ENCODE data around the gene KLHL24.
"Not testable (repeated sequence)": the region's sequence is repeated elsewhere in the genome, so short reads cannot be mapped to it uniquely, and the experiment has no call there.

Gene KLHL24, protein sequence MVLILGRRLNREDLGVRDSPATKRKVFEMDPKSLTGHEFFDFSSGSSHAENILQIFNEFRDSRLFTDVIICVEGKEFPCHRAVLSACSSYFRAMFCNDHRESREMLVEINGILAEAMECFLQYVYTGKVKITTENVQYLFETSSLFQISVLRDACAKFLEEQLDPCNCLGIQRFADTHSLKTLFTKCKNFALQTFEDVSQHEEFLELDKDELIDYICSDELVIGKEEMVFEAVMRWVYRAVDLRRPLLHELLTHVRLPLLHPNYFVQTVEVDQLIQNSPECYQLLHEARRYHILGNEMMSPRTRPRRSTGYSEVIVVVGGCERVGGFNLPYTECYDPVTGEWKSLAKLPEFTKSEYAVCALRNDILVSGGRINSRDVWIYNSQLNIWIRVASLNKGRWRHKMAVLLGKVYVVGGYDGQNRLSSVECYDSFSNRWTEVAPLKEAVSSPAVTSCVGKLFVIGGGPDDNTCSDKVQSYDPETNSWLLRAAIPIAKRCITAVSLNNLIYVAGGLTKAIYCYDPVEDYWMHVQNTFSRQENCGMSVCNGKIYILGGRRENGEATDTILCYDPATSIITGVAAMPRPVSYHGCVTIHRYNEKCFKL

DNA sequence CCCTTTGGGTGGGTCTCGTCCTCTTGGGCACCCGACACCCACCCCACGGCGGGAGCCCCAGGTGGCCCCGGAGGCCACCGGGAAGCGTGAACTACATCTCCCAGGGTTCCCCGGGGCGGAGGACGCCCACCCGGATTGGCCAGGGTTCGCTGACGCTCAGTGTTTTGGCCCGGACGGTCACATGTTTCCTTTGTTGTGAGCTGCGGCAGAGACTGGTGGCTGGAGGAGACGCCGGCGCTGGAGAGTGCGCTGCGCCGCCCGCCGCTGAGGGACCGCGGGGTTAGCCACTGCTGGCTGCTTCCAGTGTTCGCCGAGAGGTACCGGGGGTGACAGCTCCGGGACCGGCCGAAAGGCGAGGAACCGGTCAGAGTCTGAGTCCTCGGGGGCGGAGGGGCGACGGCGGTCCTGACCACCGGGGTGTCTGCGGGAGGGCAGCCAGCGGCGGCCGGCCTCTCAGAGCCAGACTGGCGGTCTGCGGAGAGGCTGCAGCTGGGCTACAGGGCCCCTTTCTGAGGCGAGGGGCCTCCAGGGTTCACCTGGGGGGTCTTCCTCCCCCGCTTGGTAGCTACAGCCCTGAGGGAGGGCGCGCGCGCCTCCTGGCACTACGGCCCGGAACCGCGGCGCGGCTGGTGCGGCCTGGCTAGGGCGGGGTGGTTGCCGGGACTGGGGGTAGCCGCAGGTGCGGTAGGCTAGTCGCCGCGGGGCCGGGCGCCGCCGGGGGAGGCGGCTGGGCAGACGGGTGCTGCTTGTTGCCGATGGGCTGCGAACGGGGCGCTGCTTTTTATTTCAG, at the start of gene KLHL24:
Gene KLHL24, plus strand, starts transcription at position 193 of the 790 bp plus-strand sequence. CDS start 14,734 bp downstream, outside the sequence.
- Mint-ChIP-seq H3K4me1 (peaks cover 11 to 28% of the 10 kb centered on the region in 2 donors), H3K36me3 (no peaks in the 10 kb centered on the region), H3K9me3 (no peaks in the 10 kb centered on the region), H3K27ac (peak within 1 kb of the TSS; percentile 96), H3K27me3 (no peaks in the 10 kb centered on the region), H3K4me3 (peak within 1 kb of the TSS; percentile 94 to 100)
- peak; percentile 90 for DNase-seq
- peak; percentile 80 for ATAC-seq (replicated peaks)

DNA sequence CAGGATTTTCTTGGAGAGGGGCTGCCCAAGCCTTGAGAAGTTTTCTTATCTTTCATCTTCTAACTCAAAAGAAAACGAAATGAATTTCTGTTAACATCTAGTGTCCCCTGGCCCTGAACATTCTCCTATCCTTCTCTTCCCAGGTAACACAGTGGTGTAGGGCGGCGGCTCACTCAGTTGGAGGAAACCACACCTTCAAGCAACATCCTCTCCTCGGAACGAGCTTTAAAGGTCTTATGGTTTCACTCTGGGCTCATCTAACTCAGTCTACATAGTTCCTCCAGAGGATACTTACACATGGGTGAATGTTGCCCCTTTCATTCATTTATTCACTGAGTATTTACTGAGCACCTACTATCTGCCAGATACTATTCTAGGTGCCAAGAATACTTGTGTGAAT, 48.9 kb upstream of the KLHL24 start:
- H3K27ac Mint-ChIP-seq: no peak overlapping the region
- H3K4me1 Mint-ChIP-seq: peaks cover 25 to 46% of the 10 kb centered on the region in 2 donors

DNA sequence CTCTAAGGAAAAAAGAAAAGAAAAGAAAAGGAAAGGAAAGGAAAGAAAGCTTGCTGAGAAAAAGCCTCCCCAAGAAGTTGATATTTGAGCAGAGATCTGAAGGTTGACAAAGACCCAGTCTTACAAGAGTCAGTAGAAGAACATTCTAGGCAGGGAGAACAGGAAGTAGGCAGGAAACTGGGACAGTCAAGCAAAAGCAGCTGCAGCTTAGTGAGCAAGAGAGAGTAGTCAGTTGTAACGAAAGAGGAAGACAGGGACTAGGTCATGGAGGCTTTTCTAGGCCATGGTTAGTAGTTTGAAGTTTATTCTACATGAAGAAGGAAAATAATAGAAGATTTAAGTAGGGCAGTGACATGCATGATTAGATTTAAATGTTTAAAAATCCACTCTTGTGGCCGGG, 48.1 kb upstream of the KLHL24 start:
- no peak for DNase-seq
- no peaks in the 10 kb centered on the region for H3K27me3 Mint-ChIP-seq
- H3K27ac Mint-ChIP-seq: no peak overlapping the region
- ATAC-seq (replicated peaks): no peak
- H3K9me3 Mint-ChIP-seq: peaks cover 0 to 3% of the 10 kb centered on the region in 2 donors
- H3K4me3 Mint-ChIP-seq: no peak overlapping the region
- H3K4me1 Mint-ChIP-seq: peaks cover 32 to 52% of the 10 kb centered on the region in 2 donors
- no peaks in the 10 kb centered on the region for H3K36me3 Mint-ChIP-seq

More for the DNA sequence above, 48.9 kb upstream of the KLHL24 start:
- no peak overlapping the region for H3K4me3 Mint-ChIP-seq
- ATAC-seq (replicated peaks) (no peak), DNase-seq (no peak)
- H3K27me3 Mint-ChIP-seq: peaks cover 0 to 2% of the 10 kb centered on the region in 2 donors
- no peaks in the 10 kb centered on the region for H3K36me3 Mint-ChIP-seq
- H3K9me3 Mint-ChIP-seq: peaks cover 0 to 3% of the 10 kb centered on the region in 2 donors

DNA sequence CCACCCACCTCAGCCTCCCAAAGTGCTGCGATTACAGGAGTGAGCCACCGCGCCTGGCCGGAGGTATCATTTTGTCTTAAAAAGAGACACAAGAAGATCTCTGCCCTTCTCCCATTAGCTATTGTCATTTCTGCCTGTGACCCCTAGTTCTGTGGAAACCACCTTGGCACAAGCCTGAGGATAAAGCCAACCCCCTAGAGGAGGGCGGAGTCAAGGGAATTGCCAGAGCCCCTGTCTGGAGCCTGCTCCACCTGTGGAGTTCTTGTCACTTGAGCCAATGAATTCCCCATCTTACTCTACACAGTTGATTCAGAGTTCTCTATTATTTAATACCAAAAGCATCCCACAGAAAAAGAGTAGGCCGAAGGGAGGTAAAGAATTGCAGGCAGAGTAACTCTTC, 45.0 kb upstream of the KLHL24 start:
- Mint-ChIP-seq H3K27me3 (peaks cover 6 to 8% of the 10 kb centered on the region in 2 donors), H3K36me3 (no peaks in the 10 kb centered on the region), H3K4me3 (no peak overlapping the region), H3K9me3 (peaks cover 0 to 3% of the 10 kb centered on the region in 2 donors), H3K27ac (no peak overlapping the region), H3K4me1 (peaks cover 35 to 59% of the 10 kb centered on the region in 2 donors)
- no peak for DNase-seq
- no peak for ATAC-seq (replicated peaks)

DNA sequence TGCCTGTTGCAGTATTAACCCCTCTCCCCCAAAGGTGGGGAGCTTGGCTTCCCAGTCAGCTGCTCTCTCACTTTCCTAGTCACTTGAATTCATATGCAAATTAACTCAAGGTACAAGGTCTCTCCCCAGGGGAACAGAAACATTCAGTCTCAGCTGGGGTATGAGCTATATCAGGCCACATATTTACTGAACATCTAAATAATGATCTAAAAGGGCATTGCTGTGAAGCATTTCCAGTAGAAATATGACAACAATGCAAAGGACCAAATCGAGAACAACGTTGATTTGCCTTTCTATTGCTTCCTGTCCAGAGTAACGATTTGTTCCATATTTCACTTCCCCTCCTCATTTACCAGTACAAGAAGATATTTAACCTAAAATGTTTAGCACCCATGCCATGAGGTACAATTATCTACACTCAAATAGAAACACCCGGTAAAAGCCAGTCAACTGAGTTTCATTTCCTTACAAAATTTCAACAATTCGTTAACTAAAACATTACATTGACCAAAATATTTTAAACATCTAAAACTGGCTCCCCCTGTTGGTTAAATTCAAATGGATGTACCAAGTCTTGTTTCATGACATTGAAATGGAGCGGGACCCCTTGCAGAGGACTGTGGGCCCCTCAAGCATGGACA, 43.4 kb upstream of the KLHL24 start:
- H3K4me1 Mint-ChIP-seq: peaks cover 31 to 50% of the 10 kb centered on the region in 2 donors
- H3K9me3 Mint-ChIP-seq: peaks cover 4% of the 10 kb centered on the region in 2 donors
- ATAC-seq (replicated peaks) (peak; percentile 94 to 95), DNase-seq (peak; percentile 43)
- H3K27ac Mint-ChIP-seq: peak overlapping the region; percentile 81
- H3K27me3 Mint-ChIP-seq: peaks cover 6 to 13% of the 10 kb centered on the region in 2 donors
- H3K36me3 Mint-ChIP-seq: peaks cover 5% of the 10 kb centered on the region in 2 donors
- H3K4me3 Mint-ChIP-seq: peak overlapping the region; percentile 67 to 78

DNA sequence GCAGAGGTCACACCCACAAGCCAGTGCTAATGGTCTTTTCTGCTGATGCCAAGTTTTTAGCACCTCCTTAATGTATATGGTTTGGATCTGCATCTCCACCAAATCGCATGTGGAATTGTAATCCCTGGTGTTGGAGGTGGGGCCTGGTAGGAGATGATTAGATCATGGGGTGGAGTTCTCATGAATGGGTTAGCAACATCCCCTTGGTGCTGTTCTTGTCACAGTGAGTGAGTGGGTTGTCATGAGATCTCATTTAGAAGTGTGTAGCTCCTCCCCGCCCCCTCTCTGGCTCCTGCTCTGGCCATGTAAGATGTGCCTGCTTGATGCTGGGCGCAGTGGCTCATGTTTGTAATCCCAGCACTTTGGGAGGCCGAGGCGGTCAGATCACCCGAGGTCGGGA, 42.6 kb upstream of the KLHL24 start:
- no peak overlapping the region for H3K27ac Mint-ChIP-seq
- DNase-seq (no peak), ATAC-seq (replicated peaks) (no peak)
- peaks cover 5% of the 10 kb centered on the region in 2 donors for H3K36me3 Mint-ChIP-seq
- H3K4me3 Mint-ChIP-seq: peak overlapping the region in 1 of 2 donors; percentile 16
- H3K27me3 Mint-ChIP-seq: peaks cover 6 to 14% of the 10 kb centered on the region in 2 donors
- H3K4me1 Mint-ChIP-seq: peaks cover 27 to 42% of the 10 kb centered on the region in 2 donors
- H3K9me3 Mint-ChIP-seq: peaks cover 3 to 5% of the 10 kb centered on the region in 2 donors

DNA sequence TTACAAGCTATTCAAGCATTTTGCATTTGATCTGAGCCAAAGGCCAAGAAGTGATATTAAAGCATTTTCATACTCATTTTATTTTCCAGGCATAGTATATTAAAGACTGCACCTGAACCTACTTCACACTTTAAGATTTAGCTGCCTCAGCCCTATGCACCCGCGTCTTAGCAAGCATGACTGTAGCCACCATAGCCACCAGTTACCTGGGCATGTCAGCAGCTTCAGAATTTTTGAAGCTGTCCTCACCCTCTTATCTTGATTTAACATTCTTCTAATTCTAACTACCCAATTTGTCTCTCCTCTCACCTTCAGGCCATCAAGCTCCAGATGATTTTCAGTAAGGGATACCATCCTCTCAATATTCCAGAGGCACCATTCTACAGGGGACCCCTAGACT, 40.8 kb upstream of the KLHL24 start:
- Mint-ChIP-seq H3K9me3 (peaks cover 11 to 13% of the 10 kb centered on the region in 2 donors), H3K4me1 (peaks cover 20 to 28% of the 10 kb centered on the region in 2 donors), H3K27ac (no peak overlapping the region), H3K4me3 (no peak overlapping the region), H3K27me3 (peaks cover 6 to 14% of the 10 kb centered on the region in 2 donors), H3K36me3 (peaks cover 13% of the 10 kb centered on the region in 2 donors)
- DNase-seq: no peak
- ATAC-seq (replicated peaks): no peak

DNA sequence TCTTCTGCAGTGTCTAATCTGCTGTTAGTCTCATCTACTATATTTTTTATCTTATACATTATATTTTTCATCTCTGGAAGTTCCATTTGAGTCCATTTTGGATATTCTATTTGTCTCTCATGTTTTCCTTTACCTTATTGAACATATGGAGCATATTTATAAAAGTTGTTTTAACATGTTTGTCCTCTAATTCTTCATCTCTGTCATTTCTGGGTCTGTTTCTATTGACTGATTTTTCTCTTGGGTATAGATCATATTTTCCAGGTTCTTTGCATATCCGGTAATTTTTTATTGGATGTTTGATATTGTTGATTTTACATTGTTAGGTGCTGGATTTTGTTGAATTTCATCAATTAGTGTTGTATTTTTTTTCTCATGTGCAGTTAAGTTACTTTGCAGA, 37.5 kb upstream of the KLHL24 start:
- ATAC-seq (replicated peaks) (no peak), DNase-seq (no peak)
- H3K4me1 Mint-ChIP-seq: peaks cover 0 to under 1% of the 10 kb centered on the region in 2 donors
- peaks cover 6 to 14% of the 10 kb centered on the region in 2 donors for H3K27me3 Mint-ChIP-seq
- H3K36me3 Mint-ChIP-seq: peaks cover 13% of the 10 kb centered on the region in 2 donors
- H3K9me3 Mint-ChIP-seq: peaks cover 11 to 13% of the 10 kb centered on the region in 2 donors
- no peak overlapping the region for H3K4me3 Mint-ChIP-seq
- no peak overlapping the region for H3K27ac Mint-ChIP-seq

DNA sequence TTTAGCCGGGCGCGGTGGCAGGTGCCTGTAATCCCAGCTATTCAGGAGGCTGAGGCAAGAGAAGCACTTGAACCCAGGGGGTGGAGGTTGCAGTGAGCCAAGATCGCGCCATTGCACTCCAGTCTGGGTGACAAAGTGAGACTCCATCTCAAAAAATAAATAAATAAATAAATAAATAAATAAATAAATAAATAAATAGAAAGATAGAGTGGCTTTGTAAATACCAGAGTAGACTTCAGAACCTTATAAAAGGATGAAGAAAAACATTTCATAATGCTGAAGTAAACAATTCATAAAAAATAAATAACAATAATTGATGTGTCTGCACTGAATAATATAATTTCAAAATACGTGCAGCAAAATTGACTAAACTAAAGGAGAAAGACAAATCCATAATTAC, 24.1 kb upstream of the KLHL24 start:
- not testable (repeated sequence) for H3K27me3 Mint-ChIP-seq; H3K4me1 Mint-ChIP-seq; H3K9me3 Mint-ChIP-seq; DNase-seq; H3K4me3 Mint-ChIP-seq; H3K36me3 Mint-ChIP-seq; H3K27ac Mint-ChIP-seq; ATAC-seq (replicated peaks)

DNA sequence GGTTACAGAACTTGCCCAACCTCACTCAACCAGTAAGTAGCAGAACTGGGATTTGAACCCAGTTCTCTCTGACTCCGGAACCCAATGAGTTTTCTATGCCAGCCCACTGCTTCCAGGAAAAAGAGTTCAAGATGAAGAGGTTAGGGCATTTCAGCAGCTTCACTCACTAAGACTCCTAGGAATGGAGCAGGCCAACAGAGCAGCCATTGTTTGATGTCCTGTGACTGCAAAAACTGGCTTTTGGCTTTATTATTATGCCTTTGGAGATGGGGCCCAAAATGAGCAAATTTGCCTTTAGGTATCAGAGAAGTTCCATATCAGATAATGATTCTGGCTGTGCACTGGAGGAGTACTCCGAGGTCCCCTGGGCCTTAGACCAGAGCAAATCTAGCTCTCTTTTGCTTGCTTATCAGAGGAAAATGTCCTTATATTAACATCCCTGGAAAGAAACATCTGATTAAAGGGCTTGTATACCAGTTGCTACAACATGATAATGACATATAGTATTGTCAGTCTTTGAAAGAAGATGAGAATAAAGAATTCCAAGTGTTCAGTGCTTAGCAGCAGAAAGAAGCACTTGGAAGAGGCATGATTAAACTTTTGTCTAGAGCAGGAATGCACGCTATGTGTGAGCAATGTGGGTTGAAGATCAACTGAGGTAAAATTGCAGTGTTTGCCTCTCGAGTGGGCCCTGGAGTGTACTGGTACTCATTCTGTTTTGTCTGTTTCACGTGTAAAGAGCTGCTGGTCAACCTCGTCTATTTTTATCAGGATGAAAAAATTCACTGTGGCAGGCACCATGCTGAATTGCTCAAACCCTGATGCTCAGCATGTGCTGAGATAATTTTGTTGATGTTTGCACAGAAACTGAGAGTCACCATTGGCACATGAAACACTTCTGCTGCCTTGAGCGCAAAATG, 21.8 kb upstream of the KLHL24 start:
- H3K4me1 Mint-ChIP-seq: no peaks in the 10 kb centered on the region
- DNase-seq (no peak), ATAC-seq (replicated peaks) (no peak)
- H3K27ac Mint-ChIP-seq: no peak overlapping the region
- H3K4me3 Mint-ChIP-seq: no peak overlapping the region
- H3K27me3 Mint-ChIP-seq: peaks cover 0 to 9% of the 10 kb centered on the region in 2 donors
- no peaks in the 10 kb centered on the region for H3K9me3 Mint-ChIP-seq
- no peaks in the 10 kb centered on the region for H3K36me3 Mint-ChIP-seq

DNA sequence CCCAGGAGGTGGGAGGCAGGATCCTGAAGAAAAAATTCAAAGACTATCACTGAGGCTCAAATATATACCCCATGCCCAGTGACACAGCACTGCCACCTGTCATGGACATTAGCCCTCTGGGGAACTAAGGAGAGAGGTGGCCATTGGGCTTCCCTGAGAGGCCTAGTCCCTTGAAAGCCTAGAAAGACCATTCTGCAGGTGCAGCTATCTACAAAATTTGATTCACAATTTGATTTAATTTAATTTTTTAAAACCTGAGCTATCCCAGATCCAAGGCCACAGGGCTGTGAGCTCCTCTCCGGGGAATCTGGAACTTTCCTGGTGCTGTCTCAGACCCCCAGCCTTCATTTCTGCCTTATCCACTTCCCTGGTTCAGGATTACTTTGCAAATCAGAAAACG, 16.9 kb upstream of the KLHL24 start:
- H3K4me1 Mint-ChIP-seq: no peaks in the 10 kb centered on the region
- H3K27me3 Mint-ChIP-seq: peaks cover 0 to 9% of the 10 kb centered on the region in 2 donors
- no peak overlapping the region for H3K4me3 Mint-ChIP-seq
- ATAC-seq (replicated peaks) (no peak), DNase-seq (no peak)
- H3K27ac Mint-ChIP-seq: no peak overlapping the region
- H3K9me3 Mint-ChIP-seq: peaks cover 0 to 2% of the 10 kb centered on the region in 2 donors
- no peaks in the 10 kb centered on the region for H3K36me3 Mint-ChIP-seq

DNA sequence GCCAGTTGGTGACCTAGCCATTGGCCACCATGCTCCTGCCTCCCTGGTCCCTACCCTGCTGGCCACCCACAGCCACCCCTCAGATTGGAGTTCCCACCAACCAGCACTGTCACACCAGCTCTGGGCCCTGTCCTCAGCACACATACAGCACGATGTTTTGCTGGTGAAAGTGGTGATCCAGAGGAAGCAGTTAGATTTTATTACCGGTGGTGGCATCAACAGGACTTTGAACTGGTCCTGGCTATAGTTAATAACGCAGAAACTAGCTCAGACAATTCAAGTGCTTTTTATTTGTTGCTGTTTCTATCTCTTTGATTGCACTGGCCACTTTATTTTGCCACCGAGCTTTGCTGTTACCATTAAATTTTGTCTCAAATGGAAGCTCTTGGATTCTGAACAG, 16.4 kb upstream of the KLHL24 start:
- DNase-seq (no peak), ATAC-seq (replicated peaks) (no peak)
- no peak overlapping the region for H3K4me3 Mint-ChIP-seq
- no peak overlapping the region for H3K27ac Mint-ChIP-seq
- peaks cover 0 to 9% of the 10 kb centered on the region in 2 donors for H3K27me3 Mint-ChIP-seq
- H3K4me1 Mint-ChIP-seq: no peaks in the 10 kb centered on the region
- peaks cover 0 to 2% of the 10 kb centered on the region in 2 donors for H3K9me3 Mint-ChIP-seq
- no peaks in the 10 kb centered on the region for H3K36me3 Mint-ChIP-seq

DNA sequence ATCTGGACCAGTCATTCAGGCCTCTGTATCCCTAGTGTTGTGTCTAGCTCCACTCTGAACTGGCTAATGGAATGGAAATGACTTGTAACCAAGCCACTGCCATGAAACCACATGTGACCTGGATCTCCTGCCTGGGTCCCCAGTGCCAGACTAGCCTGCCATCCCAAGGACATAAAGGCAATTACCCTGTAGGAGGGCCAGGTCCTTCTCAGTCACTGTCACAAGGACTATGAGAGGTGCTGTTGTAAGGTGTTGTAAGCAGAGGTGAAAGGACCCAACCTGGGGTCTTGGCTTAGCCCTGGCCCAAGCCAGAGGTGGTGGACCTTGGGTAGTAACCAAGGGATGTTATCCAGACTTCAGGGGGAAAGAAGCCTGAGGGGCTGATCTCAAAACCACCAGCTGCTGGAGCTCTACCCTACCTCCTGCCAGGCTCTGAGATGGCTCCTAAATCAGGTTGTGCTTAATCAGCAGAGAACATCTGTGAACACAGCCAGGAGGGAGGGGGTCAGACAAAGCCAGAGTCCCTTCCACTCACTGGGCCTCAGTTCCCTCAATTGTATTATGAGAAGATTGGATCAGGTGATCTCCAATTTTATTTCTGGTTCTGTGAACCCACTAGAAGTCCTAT, 15.7 kb upstream of the KLHL24 start:
- peaks cover 0 to 2% of the 10 kb centered on the region in 2 donors for H3K9me3 Mint-ChIP-seq
- no peaks in the 10 kb centered on the region for H3K36me3 Mint-ChIP-seq
- H3K27ac Mint-ChIP-seq: no peak overlapping the region
- no peak overlapping the region for H3K4me3 Mint-ChIP-seq
- ATAC-seq (replicated peaks) (no peak), DNase-seq (no peak)
- peaks cover 0 to 9% of the 10 kb centered on the region in 2 donors for H3K27me3 Mint-ChIP-seq
- no peaks in the 10 kb centered on the region for H3K4me1 Mint-ChIP-seq

Measured in stimulated activated naive B cell treated with anti-CD40 and anti-IgM and Interleukin-4, amounts not matched to agents 10 μg/mL and 1 μg/mL and 100 μg/mL, for 72 hours (primary cell).